NCI-H2081 treated with DMSO at 0.1 percent for 48 hours (cell line): ENCODE measurements around the gene SLCO6A1.

ENCODE experiments used
- DNase-seq: peaks from one replicate; lab custom pipeline; 2025; lab: John Stamatoyannopoulos, UW

Gene SLCO6A1

GRCh38 chr5:102453716-102454115, 45.1 kb downstream of the SLCO6A1 start:
- DNase-seq, result no peak

GRCh38 chr5:102451082-102451481, 47.7 kb downstream of the SLCO6A1 start:
- DNase-seq, result no peak

- no peak for DNase-seq
Measured at GRCh38 chr5:102450313-102450990, 48.3 kb downstream of the SLCO6A1 start.

GRCh38 chr5:102433473-102433872, 65.3 kb downstream of the SLCO6A1 start:
- no peak for DNase-seq

GRCh38 chr5:102421647-102422046, 77.2 kb downstream of the SLCO6A1 start:
- no peak for DNase-seq

- DNase-seq, result no peak
Measured at GRCh38 chr5:102418531-102418930, 80.3 kb downstream of the SLCO6A1 start.

GRCh38 chr5:102414448-102414847, 84.4 kb downstream of the SLCO6A1 start:
- DNase-seq, result no peak

GRCh38 chr5:102388235-102388634, 110.6 kb downstream of the SLCO6A1 start:
- no peak for DNase-seq

GRCh38 chr5:102385365-102385764, 113.4 kb downstream of the SLCO6A1 start:
- DNase-seq, result no peak

GRCh38 chr5:102380174-102380573, 118.6 kb downstream of the SLCO6A1 start:
- DNase-seq, result no peak

GRCh38 chr5:102375876-102376275, 122.9 kb downstream of the SLCO6A1 start:
- DNase-seq, result no peak

- no peak for DNase-seq
Measured at GRCh38 chr5:102375272-102375671, 123.5 kb downstream of the SLCO6A1 start.

GRCh38 chr5:102368392-102368791, 130.4 kb downstream of the SLCO6A1 start:
- DNase-seq, result no peak

- DNase-seq, result no peak
Measured at GRCh38 chr5:102341681-102342288, 157.0 kb downstream of the SLCO6A1 start.

- no peak for DNase-seq
Measured at GRCh38 chr5:102324714-102325113, 174.1 kb downstream of the SLCO6A1 start.
